K562 (cell line): Measurements from ENCODE around the gene AKNA. TPM values are rescaled to one million over a fixed set of nuclear protein-coding genes. Genes with fewer than 3 reads are reported as not detected.

Experiments used
- ATAC-seq: fragments of 200-7000 bp; cut with Tn5 transposase; 3 replicates; pipeline ENCODE4 v1.9.1; 2020; ENCODE audit warnings: moderate library complexity
- BruUV-seq: library from RNA; stranded (reverse); fragments of 400-500 nt; replicated peaks from 2 replicates; lab custom pipeline; 2021; lab: Mats Ljungman, UMichigan
- CTCF ChIA-PET: fragments of 300-600 bp; formaldehyde crosslinking; extraction: SDS; loops from one replicate; lab custom pipeline; 2021; ENCODE audit warnings: low intra/inter-chr PET ratio; lab: Yijun Ruan, JAX
- POLR2A ChIA-PET: fragments of 300-600, 350-650 bp; sonication (Branson Sonifier 250); formaldehyde crosslinking; extraction: SDS; loops from one replicate; lab custom pipeline; 2021; ENCODE audit warnings: antibody characterized with exemption, inconsistent platforms; lab: Yijun Ruan, JAX
- DNase-seq, 4 experiments: peaks; one replicate each; pipeline versions ENCODE4 v3.0.0 to v3.0.0-alpha.2; 2011 to 2018; ENCODE audit warnings: low spot score in 3 of 4, mixed read lengths in 3 of 4; ENCODE audit errors: extremely low read depth in 1 of 4
- FAIRE-seq: peaks from 2 replicates; lab custom pipeline; 2011; peaks lifted over from hg19 to GRCh38; lab: Jason Lieb, UNC
- H2AFZ ChIP-seq: 2 replicates; pipeline ENCODE4 v1.6.0; 2011; ENCODE audit warnings: low read depth, low read length, control low read depth, inconsistent platforms
- H3K27ac ChIP-seq: fragments of 200-600 bp; 3 replicates; pipeline ENCODE4 v1.8.0; 2011; ENCODE audit warnings: low read depth, mild to moderate bottlenecking, control low read depth, inconsistent platforms, low read length, moderate library complexity, mixed read lengths; ENCODE audit errors: extremely low read depth
- H3K27me3 ChIP-seq, 2 experiments: fragments of 300-600 bp in 1 of 2; 2 replicates in 1 of 2; 3 replicates in 1 of 2; pipeline versions ENCODE4 v1.6.0 to v1.8.0; 2011; ENCODE audit warnings: inconsistent platforms in 2 of 2, low read length in 2 of 2, mild to moderate bottlenecking in 1 of 2, mixed read lengths in 1 of 2, moderate library complexity in 1 of 2; ENCODE audit not compliant: control insufficient read depth in 2 of 2, insufficient read depth in 2 of 2
- H3K36me3 ChIP-seq: fragments of 300-600 bp; 3 replicates; pipeline ENCODE4 v1.8.0; 2011; ENCODE audit warnings: mild to moderate bottlenecking, low read length, inconsistent platforms; ENCODE audit not compliant: control insufficient read depth, insufficient read depth
- H3K4me1 ChIP-seq, 2 experiments: fragments of 200-600 bp in 1 of 2; replicated peaks in 1 of 2; 2 replicates in 1 of 2; 3 replicates in 1 of 2; pipeline versions ENCODE4 v1.5.1 to v1.8.0; 2011; ENCODE audit warnings: inconsistent platforms in 2 of 2, low read length in 2 of 2, mild to moderate bottlenecking in 1 of 2, mixed read lengths in 1 of 2, moderate library complexity in 1 of 2; ENCODE audit not compliant: control insufficient read depth in 2 of 2, insufficient read depth in 2 of 2
- H3K4me2 ChIP-seq: 2 replicates; pipeline ENCODE4 v1.6.1; 2011; ENCODE audit warnings: low read length, control low read depth, inconsistent platforms, mixed read lengths; ENCODE audit not compliant: insufficient read depth
- H3K4me3 ChIP-seq: fragments of 200-600 bp; sonication (generic), shearing (Covaris generic); 2 replicates; pipeline ENCODE4 v1.5.1; 2016; ENCODE audit warnings: control low read depth, inconsistent platforms
- H3K79me2 ChIP-seq: fragments of 200-600 bp; 3 replicates; pipeline ENCODE4 v1.8.0; 2011; ENCODE audit warnings: low read length, inconsistent platforms; ENCODE audit not compliant: control insufficient read depth, insufficient read depth
- H3K9ac ChIP-seq, 2 experiments: 2 replicates each; pipeline versions ENCODE4 v1.6.0 to v1.6.1; 2011; ENCODE audit warnings: low read depth in 2 of 2, low read length in 2 of 2, control low read depth in 1 of 2, inconsistent platforms in 1 of 2, mild to moderate bottlenecking in 1 of 2, mixed read lengths in 1 of 2; ENCODE audit not compliant: insufficient read depth in 1 of 2
- H3K9me1 ChIP-seq: one replicate; pipeline ENCODE4 v1.6.0; 2011; ENCODE audit warnings: inconsistent platforms, mild to moderate bottlenecking, low read length, moderate library complexity; ENCODE audit not compliant: control insufficient read depth, insufficient read depth
- H3K9me3 ChIP-seq: replicated peaks from 2 replicates; pipeline ENCODE4 v1.5.1; 2011; ENCODE audit warnings: low read depth, low read length, inconsistent platforms; ENCODE audit not compliant: control insufficient read depth, insufficient read depth
- H4K20me1 ChIP-seq: replicated peaks from 2 replicates; pipeline ENCODE4 v1.6.1; 2011; ENCODE audit warnings: low read length, inconsistent platforms, mixed read lengths; ENCODE audit not compliant: control insufficient read depth, insufficient read depth
- ATF1 ChIP-seq, 2 experiments: fragments of 450-650 bp in 1 of 2; IDR thresholded peaks; 2 replicates each; pipeline ENCODE4 v1.6.1; 2016; ENCODE audit warnings: missing compliant biosample characterization in 1 of 2, missing genetic modification characterization in 1 of 2
- BHLHE40 ChIP-seq: IDR thresholded peaks from 2 replicates; pipeline ENCODE4 v1.6.1; 2011; ENCODE audit warnings: low read length, improper control_type of control experiment
- C11orf30 ChIP-seq: fragments of 450-650 bp; IDR thresholded peaks from 2 replicates; pipeline ENCODE4 v1.6.1; 2016; ENCODE audit warnings: low read depth, mild to moderate bottlenecking
- CHD1 ChIP-seq: fragments of 200-600 bp; sonication (generic); IDR thresholded peaks from one replicate; pipeline ENCODE4 v1.6.1; 2012; ENCODE audit warnings: mild to moderate bottlenecking, moderate library complexity, low read length, inconsistent platforms
- NCOA4 ChIP-seq: fragments of 450-650 bp; IDR thresholded peaks from 2 replicates; pipeline ENCODE4 v1.6.1; 2018; ENCODE audit warnings: mild to moderate bottlenecking; ENCODE audit not compliant: partially characterized antibody
- PHB2 ChIP-seq: fragments of 450-650 bp; IDR thresholded peaks from 2 replicates; pipeline ENCODE4 v1.6.1; 2017; ENCODE audit warnings: low read depth
- POLR2H ChIP-seq: IDR thresholded peaks from 2 replicates; pipeline ENCODE4 v1.6.1; 2016; ENCODE audit warnings: missing genetic modification characterization, low read depth, mild to moderate bottlenecking, control low read depth, missing compliant biosample characterization, moderate library complexity
- RCOR1 ChIP-seq, 2 experiments: IDR thresholded peaks; 2 replicates each; pipeline ENCODE4 v1.6.1; 2012; ENCODE audit warnings: low read depth in 2 of 2, low read length in 2 of 2, borderline replicate concordance in 1 of 2, improper control_type of control experiment in 1 of 2
- SRF ChIP-seq, 2 experiments: fragments of 250-450, 450-650 bp in 1 of 2; sonication (Bioruptor Pico) in 1 of 2; sonication (generic) in 1 of 2; formaldehyde crosslinking; IDR thresholded peaks; 2 replicates each; pipeline versions ENCODE4 v1.5.0 to v1.5.1; 2020 to 2022; ENCODE audit warnings: mild to moderate bottlenecking in 1 of 2, missing genetic modification reagents in 1 of 2
- STAT5B ChIP-seq: fragments of 250-450 bp; sonication (Bioruptor Pico); IDR thresholded peaks from 2 replicates; pipeline ENCODE4 v1.8.0; 2021; ENCODE audit warnings: mild to moderate bottlenecking, inconsistent platforms
- TAL1 ChIP-seq: fragments of 450-650 bp; IDR thresholded peaks from 2 replicates; pipeline ENCODE4 v1.6.1; 2016; ENCODE audit warnings: mild to moderate bottlenecking
- ZNF384 ChIP-seq: IDR thresholded peaks from 2 replicates; pipeline ENCODE4 v1.6.1; 2012; ENCODE audit warnings: low read depth, low read length, improper control_type of control experiment
- ZNF408 ChIP-seq: fragments of 250-450 bp; sonication (Bioruptor Pico); IDR thresholded peaks from 2 replicates; pipeline ENCODE4 v1.4.0; 2020; ENCODE audit warnings: low read depth, mild to moderate bottlenecking, moderate library complexity
- WGBS: fragments of 100-300 bp; shearing (Covaris generic); methylation state at CpG from one replicate; pipeline ENCODE4 v1.1.6; 2016; ENCODE audit warnings: low coverage, mixed read lengths; ENCODE audit not compliant: insufficient coverage; ENCODE audit errors: missing lambda C conversion rate; 5-methylcytosine and 5-hydroxymethylcytosine counted together
- in situ Hi-C: fragments of 300-500 bp; cut with MboI; formaldehyde crosslinking; loops from 4 replicates; pipeline ENCODE4 v1.15.0; 2018; ENCODE audit warnings: inconsistent platforms, mixed read lengths
- intact Hi-C: fragments of 100-400 bp; cut with micrococcal nuclease; formaldehyde crosslinking; loops from 2 replicates; pipeline ENCODE4 v1.14.2; 2022
- polyA plus RNA-seq, 8 experiments: library from polyadenylated mRNA; depleted of rRNA in 4 of 8; stranded (reverse) in 5 of 8; unstranded in 3 of 8; fragments of >200 nt; fragmentation: Nextera tagmentation in 2 of 8; fragmentation: Illumina TruSeq in 1 of 8; extraction: Ambion mirVana in 2 of 8; extraction: Trizol in 1 of 8; gene quantifications; 2 replicates each; pipeline versions ENCODE4 v1.2.1 to v1.2.3, GENCODE V29; 2011 to 2014; ENCODE audit warnings: inconsistent platforms in 1 of 8, missing spikeins in 1 of 8
- total RNA-seq, 7 experiments: library from RNA; depleted of rRNA in 6 of 7; stranded (reverse); fragments of >200 nt in 6 of 7; fragmentation: Illumina TruSeq in 2 of 7; extraction: Trizol in 2 of 7; gene quantifications; 2 replicates each; pipeline versions ENCODE4 v1.2.1 to v1.2.3, GENCODE V29; 2011 to 2021; ENCODE audit warnings: low replicate concordance in 1 of 7
- TF ChIP-seq, protein P1 (sequence below), 3 experiments: fragments of 200-800 bp in 1 of 3; sonication (Bioruptor generic) in 1 of 3; sonication (generic) in 1 of 3; formaldehyde crosslinking in 1 of 3; IDR thresholded peaks; 2 replicates each; pipeline versions ENCODE4 v1.6.1 to v1.8.0; 2016 to 2022; ENCODE audit warnings: mild to moderate bottlenecking in 2 of 3, missing compliant biosample characterization in 2 of 3, missing genetic modification characterization in 2 of 3, missing genetic modification reagents in 1 of 3
- TF ChIP-seq, protein P2 (sequence below): fragments of 250-450 bp; sonication (Bioruptor Pico); IDR thresholded peaks from 2 replicates; pipeline ENCODE4 v1.4.0; 2020; ENCODE audit warnings: mild to moderate bottlenecking

The AKNA gene
- total and polyA plus RNA-seq, 9 of the 15 experiments (the other 6 are each of a cell fraction or from before 2014, with no cell fraction given): 0.29 to 20.5 (median 3.9) TPM

- TF ChIP-seq ATF1 (CRISPR knock-in tag; IDR thresholded peaks at IDR 0.05) (no peak), ATF1 (tag; IDR thresholded peaks at IDR 0.05) (no peak), CHD1 (no peak)
Measured at GRCh38 chr9:114400219-114400618, 12.4 kb upstream of the AKNA start (continued).

DNA sequence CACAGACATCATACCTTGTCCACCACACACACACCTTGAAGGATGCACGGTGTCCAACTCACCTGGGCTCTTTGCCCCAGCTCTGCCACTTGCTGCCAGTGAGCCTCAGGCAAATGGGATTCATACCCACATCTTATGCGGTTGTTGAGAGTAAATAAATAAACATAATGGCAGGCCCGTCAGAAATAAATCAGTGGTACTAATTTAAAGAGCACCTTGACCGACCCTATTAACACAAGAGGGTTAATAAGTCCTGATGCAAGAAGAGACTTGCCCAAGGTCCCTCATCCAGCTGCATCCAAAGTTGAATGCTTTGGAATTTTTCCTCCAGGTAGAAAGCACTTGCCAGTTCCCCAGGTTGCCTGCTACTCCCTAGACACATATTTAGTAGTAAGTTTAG is 11.6 kb upstream of the AKNA start:
- in situ Hi-C loops: no loop called here
- no TSS peak for BruUV-seq
- 42% methylated on average over 4 of the region's 4 CpGs for WGBS
- ATAC-seq: no peak
- Histone ChIP-seq H4K20me1 (no peaks in the 10 kb centered on the region), H3K4me2 (no peak overlapping the region), H3K36me3 (no peaks in the 10 kb centered on the region; the same call in 2 of the 3 replicates), H3K4me1 (peaks cover 20 to 21% of the 10 kb centered on the region in 2 experiments), H3K4me3 (no peak overlapping the region), H3K9me1 (no peaks in the 10 kb centered on the region), H3K9ac (no peak overlapping the region), H3K9me3 (no peaks in the 10 kb centered on the region), H3K27me3 (no peaks in the 10 kb centered on the region), H3K79me2 (peaks cover 5% of the 10 kb centered on the region; the same call in 2 of the 3 replicates), H2AFZ (no peak overlapping the region), H3K27ac (no peak overlapping the region)
- no peak for FAIRE-seq
- ChIA-PET POLR2A (interaction anchor here (0.6 to 1.8 kb wide), 3 partner anchors 11 to 21 kb away, joined by 3 to 6 read pairs (median 3); partner anchors contain the start of gene AKNA), CTCF (no interaction called here)
- intact Hi-C loops: loop anchor here (5.0 kb wide), 2 partner anchors 103 to 517 kb away; no protein-coding TSS in a partner anchor
- TF ChIP-seq TAL1 (no peak), NCOA4 (no peak), BHLHE40 (no peak), SRF (CRISPR knock-in tag; IDR thresholded peaks at IDR 0.05) (no peak), POLR2H (tag) (no peak), PHB2 (no peak), RCOR1 (IDR thresholded peaks at IDR 0.05; ENCODE audit: borderline replicate concordance in 1 of 2, low read depth in 2 of 2, low read length in 2 of 2) (no peak), STAT5B (no peak), ZNF384 (no peak), ZNF408 (no peak), C11orf30 (no peak)
- TF ChIP-seq, protein P1, sequence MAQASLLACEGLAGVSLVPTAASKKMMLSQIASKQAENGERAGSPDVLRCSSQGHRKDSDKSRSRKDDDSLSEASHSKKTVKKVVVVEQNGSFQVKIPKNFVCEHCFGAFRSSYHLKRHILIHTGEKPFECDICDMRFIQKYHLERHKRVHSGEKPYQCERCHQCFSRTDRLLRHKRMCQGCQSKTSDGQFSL (CRISPR knock-in tag; IDR thresholded peaks at IDR 0.05): no peak
- TF ChIP-seq, protein P1 (tag; IDR thresholded peaks at IDR 0.05): no peak
- TF ChIP-seq, protein P2, sequence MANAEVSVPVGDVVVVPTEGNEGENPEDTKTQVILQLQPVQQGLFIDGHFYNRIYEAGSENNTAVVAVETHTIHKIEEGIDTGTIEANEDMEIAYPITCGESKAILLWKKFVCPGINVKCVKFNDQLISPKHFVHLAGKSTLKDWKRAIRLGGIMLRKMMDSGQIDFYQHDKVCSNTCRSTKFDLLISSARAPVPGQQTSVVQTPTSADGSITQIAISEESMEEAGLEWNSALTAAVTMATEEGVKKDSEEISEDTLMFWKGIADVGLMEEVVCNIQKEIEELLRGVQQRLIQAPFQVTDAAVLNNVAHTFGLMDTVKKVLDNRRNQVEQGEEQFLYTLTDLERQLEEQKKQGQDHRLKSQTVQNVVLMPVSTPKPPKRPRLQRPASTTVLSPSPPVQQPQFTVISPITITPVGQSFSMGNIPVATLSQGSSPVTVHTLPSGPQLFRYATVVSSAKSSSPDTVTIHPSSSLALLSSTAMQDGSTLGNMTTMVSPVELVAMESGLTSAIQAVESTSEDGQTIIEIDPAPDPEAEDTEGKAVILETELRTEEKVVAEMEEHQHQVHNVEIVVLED (CRISPR knock-in tag): no peak
- no peak for DNase-seq
